Midbrain (tissue), 1 donor: ENCODE measurements around the gene SLC9A8.

ENCODE experiments used
- DNase-seq: peaks from one replicate; lab custom pipeline; 2025; lab: John Stamatoyannopoulos, UW

The SLC9A8 gene

DNA sequence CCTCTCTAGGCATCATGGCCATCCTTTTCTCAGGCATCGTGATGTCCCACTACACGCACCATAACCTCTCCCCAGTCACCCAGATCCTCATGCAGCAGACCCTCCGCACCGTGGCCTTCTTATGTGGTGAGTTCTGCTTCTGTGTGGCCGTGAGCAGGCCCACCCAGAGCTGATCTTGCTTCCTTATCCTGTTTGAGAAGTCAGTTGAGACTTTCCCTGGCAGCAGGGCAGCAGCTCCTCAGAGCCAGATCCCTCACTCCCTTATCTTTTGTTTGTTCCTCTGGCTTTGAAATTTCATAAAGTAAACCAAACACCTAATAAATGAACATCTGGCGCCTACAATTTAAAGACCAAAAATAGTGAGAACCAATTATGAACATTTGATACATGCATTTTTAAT lies 62.1 kb downstream of the SLC9A8 start:
- no peak for DNase-seq

DNA sequence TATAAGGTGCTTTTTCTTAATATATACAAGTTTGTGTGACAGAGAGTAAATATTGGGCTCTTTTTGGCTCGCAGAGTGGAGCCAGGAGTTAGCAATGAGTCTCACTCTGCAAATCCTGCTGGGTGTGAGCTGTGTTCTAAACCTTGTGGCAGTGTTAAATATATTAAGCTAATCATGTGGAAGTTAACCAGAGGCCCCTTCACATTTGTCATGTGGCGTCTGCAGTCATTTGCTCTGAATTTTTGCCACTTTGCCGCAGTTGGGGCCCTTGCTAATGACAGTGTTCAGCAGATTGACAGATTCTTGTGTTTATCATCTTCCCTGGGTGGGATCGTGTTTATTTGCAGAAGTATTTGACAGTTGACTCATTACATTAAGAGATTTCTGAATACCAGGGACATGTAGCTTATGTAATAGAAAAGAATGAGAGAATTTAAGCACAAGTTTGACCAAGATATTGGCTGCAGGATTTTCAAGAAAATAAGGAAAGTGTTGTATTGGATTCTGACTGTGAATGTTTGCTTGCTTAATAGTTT lies 64.8 kb downstream of the SLC9A8 start:
- DNase-seq = no peak

- DNase-seq = no peak
These were observed 66.3 kb downstream of the SLC9A8 start for GRCh38 chr20:49878977-49879376.

DNA sequence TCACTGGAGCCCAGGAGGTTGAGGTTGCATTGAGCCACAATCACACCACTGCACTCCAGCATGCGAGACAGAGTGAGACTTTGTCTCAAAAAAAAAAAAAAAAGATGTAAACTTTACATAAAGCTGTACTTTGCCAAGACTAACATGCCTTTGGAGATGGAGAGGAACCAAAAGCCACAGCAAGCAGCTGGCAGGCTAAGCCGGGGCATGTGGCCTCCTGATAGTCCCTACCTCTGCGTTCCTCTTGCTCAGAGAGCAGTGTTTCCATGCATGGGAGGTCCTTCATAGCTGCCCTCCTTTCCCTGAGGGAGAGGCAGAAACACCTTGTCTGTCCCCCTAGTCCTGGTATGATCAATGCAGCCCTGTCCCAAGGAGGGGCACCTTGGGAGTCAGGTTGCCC lies 67.5 kb downstream of the SLC9A8 start:
- no peak for DNase-seq

GRCh38 chr20:49880724-49881445 lies 68.3 kb downstream of the SLC9A8 start:
- no peak for DNase-seq

- DNase-seq = no peak
These were observed 69.7 kb downstream of the SLC9A8 start for GRCh38 chr20:49882171-49882970.

DNA sequence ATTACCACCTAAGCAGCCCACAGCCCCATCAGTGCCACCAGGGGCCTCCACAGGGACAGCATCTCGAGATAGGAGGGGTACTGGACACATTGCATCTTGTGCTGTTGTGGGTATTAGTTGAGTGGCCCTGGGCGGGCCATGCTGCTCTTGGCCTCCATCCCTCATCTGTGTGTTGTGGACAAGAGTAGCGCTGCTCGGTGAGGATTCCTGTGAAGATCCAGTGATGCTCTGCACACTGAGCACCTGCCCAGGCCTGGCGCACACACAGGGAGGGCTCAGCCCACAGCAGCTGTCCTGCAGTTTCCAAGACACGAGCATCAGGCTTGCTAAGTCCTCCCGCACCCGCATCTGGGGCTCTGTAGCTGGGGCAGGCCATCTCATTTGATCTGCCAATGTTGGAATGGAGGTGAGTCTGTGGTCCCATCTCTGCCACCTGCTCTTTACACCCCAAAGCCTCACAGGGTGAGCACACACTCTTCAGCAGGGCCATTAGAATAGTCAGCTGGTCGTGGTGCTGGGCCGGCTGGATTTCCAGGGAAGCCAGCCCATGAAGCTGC lies 70.7 kb downstream of the SLC9A8 start:
- DNase-seq = no peak

DNA sequence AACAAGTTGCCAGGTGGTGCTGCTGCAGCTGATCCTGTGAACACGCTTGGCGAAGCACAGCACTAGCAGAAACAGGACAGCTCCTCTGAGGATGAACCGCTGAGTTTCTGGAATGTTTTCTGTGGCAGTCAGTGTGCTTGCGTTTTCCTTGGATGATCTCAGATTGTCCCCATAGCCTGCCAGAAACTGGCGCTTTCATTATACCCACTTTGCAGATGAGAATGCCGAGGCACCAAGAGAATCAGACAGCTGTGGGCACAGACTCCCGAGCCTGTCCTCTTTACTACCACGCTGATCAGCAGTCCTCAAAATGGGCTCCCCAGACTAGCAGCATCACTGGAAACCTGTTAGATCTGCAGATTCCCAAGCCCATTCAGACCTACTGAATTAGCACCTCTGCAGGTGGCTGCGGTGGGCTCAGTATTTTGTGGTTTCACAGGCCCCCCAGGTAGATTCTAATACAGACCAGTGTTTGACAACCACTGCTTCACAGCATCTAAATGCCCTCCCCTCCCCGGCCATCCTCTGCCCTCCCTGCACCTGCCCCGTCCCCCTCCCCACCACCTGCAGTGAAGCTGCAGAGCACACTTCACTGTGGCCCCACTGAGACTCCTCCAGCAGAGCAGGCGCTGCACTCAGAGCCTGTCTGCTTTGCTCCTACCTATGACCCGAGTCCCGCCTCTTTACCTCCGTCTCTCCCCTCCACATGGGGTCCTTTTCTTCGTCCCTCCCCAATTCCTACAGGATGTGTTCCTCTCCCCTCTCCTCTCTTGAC lies 73.1 kb downstream of the SLC9A8 start:
- DNase-seq = no peak

DNA sequence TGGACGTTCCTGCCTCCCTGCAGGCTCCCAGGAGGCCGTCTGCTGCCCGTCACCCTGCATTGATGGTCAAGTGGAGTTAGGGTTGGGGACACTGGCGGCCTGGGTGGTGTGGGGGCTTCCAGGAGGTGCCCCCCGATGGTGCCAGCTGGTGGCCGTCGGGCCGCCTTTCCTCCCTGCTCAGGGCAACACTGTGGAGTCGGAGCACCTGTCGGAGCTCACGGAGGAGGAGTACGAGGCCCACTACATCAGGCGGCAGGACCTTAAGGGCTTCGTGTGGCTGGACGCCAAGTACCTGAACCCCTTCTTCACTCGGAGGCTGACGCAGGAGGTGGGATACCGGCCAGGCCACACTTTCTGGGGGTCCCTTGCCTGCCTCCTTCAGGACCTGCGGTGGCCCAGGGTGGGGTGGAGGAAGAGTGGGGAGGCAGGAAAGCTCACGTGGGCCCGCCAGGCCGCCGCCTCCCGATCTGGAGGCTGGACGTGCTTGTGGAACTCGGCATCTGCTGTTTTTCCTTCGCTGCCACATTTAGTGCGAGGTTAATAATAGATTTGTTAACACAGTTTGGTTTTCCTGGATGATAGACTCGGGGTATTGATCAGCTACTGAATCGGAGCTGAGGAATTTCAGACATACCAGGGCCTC lies 74.1 kb downstream of the SLC9A8 start:
- no peak for DNase-seq

- DNase-seq = no peak
These were observed 74.9 kb downstream of the SLC9A8 start for GRCh38 chr20:49887251-49888211.

DNA sequence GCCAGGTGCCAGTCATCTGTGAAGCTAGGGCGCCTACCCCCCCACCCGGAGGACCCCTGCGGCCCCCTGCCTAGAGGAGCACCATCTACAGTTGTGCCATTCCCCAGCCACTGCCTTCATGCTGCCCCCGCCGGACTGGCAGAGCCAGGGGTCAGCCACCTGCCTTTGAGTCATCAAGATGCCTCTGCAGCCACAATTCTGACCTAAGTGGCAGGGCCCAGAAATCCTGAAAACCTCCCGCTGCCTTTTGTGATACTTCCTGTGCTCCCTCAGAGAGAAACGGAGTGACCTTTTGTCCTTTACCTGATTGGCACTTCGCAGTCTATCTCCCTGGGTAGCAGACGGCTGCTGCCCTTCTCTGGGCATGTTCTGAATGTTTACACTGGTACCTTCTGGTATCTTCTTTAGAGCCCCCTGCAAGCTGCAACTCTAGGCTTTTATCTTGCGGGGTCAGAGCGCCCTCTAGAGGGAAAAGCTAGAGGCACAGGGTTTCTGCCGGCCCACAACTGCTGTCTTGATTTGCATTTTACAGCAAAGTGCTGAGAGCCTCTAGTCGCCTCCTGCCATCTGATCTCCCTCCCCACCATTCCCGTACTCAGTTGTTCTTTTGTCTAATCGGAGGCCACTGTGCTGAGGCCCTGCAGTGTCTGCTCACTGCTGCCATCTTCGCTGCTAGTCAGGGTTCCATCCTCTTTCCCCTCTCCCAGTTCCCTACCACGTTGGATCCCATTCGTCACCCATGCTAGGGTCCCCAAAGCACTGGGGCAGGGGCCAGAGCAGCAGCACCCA lies 75.8 kb downstream of the SLC9A8 start:
- DNase-seq = peak; percentile 90

DNA sequence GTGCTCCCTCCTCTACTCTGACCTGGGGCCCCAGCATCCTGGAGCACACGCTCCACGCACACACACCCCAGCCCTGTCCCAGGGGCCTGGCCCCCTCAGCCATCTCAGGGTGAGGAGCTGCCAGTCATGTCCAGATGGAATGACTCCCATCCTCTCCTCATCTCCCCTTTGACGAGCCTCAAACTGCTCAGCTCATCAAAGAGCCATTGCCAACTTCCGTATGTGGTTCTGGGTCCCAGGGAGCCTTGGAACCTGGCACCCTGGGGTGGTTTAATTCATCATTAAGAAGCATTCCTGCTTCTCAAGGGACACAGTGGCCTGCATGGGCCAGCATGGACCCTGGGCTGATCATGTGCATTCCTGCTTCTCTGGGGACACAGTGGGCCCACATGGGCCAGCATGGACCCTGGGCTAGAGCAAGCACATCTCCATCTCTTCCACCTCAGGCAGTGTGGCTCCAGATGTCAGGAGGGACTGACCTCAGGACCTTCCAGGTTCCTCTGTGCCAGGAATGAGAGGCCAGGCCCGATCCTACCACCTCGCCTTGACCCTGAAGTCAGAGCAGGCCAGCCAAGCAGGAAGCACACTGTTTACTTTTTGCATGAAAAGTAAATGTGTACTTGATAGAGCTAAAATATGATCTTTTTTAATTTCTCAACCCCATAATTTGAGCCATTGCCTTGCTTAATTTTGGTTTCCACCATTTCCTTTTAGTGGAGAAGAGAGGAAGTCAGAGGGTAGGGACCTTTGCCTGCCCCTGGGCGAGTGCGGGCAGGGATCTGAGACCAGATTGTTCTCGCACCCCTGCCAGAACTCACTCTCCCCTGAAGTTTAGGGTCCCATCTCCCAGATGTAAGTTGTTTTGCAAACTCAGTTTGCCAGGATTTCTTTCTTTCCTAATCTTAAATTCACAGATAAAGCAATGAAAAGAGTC lies 76.6 kb downstream of the SLC9A8 start:
- DNase-seq = no peak

GRCh38 chr20:49889935-49890333 lies 77.3 kb downstream of the SLC9A8 start:
- DNase-seq = no peak

DNA sequence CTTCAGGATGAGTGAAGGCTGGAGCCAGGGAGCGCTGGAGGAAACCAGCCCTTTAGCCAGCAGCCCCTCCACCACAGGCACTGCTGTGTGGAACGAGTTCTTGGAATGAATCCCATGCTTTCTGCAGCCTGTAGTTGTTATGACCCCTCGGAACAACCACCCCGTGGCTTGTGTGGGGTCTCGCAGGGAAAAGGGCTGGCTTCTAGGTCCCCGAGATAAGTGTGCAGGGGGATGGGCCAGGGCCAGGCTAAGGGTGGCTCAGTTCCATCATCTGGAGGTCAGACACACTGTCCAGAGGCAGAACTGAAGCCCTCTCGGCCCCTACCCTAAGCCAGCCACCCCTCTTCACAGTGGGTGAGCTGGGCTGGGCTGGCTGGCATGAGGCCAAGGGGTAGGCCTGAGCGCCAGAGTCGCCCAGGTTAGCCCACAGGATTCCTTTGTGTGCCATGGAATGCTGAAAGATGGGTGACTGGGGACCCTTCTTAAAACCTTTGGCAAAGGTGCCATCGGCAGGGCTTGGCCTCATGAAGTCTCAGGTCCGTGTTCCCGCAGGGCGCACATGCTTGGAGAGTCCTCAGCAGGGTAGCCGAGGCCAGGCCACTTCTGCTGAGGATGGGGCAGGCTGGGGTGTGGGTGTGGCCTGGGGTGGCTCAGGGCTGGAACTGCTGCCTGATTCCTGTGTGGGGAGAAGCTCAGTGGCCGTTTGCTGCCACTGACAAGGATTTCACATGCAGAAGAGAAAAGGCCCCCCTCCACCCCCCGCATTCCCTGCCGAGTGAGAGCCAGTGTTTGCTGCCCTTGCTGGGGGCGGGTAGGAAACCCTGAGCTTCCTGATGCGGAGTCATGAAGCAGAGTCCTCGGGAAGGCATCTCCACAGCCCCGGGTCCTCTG lies 78.1 kb downstream of the SLC9A8 start:
- DNase-seq = no peak

GRCh38 chr20:49891476-49892110 lies 79.0 kb downstream of the SLC9A8 start:
- DNase-seq = no peak

DNA sequence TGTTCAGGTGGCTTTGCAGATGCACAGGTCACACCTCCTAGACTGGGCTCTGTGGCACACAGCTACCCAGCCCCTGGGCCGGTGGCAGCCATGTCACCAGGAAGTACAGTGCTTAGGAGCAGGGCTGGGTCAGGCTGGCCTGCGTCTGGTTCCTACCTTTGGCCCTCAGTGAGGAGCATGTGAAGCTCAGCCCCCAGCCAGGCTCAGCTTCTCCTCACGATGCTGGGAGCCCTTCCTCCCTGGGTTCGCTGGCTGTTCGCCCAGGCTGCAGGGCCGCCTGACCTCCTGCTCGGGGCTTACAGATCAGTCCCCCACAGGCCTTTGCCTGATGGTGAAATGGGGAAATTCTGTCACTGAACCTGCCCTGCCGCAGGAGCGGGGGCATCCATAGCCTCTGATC lies 79.6 kb downstream of the SLC9A8 start:
- peak; percentile 31 for DNase-seq

DNA sequence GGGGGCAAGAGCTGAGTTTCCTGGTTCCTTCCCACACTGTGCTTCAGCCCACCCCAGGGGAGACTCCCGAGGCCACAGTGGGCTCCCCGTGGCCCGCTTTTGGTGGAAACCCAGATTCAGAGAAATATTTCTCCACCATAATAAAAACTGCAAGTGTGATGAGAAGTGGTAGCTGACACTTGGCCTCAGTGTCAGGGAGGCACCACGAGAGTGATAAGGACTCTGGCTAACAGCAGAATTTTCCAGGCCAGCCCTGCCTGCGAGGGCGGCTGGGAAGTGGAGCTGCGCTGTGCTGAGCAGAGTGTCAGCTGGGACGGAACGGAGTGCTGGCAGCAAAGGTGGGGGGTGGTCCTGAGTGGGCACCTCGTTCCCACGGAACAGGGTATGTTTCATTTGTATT lies 80.2 kb downstream of the SLC9A8 start:
- DNase-seq = no peak
